ENCODE data around the gene TMEM244. TPM values are rescaled to one million over a fixed set of nuclear protein-coding genes. Genes with fewer than 3 reads are reported as not detected.
"Not testable (repeated sequence)": the region's sequence is repeated elsewhere in the genome, so short reads cannot be mapped to it uniquely, and the experiment has no call there.

The TMEM244 gene
- total and polyA plus RNA-seq, 2 of the 4 experiments (the other 2 are of a cell fraction), result 0.21 to 0.36 TPM

DNA sequence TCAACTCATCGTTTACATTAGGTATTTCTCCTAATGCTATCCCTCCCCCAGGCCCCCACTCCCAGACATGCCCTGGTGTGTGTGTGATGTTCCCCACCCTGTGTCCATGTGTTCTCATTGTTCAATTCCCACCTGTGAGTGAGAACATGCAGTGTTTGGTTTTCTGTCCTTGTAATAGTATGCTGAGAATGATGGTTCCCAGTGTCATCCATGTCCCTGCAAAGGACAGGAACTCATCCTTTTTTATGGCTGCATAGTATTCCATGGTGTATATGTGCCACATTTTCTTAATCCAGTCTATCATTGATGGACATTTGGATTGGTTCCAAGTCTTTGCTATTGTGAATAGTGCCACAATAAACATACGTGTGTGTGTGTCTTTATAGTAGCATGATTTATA lies 54.0 kb downstream of the TMEM244 start:
- CTCF ChIA-PET; H2AK5ac ChIP-seq (ENCODE audit: low read depth, low read length); H3K56ac ChIP-seq (ENCODE audit: extremely low read depth, insufficient read depth, low read length); H4K8ac ChIP-seq (ENCODE audit: low read depth in 2 of 2, low read length in 2 of 2); H2BK20ac ChIP-seq (ENCODE audit: low read depth, low read length); dilution Hi-C loops (cut with HindIII; ENCODE audit: low sequenced_read_pairs, unreplicated experiment); H3K14ac ChIP-seq (replicated peaks; ENCODE audit: low read depth, low read length); H4K5ac ChIP-seq (ENCODE audit: low read depth, low read length); H2BK120ac ChIP-seq (ENCODE audit: low read depth, low read length); H2AFZ ChIP-seq (replicated peaks; ENCODE audit: low read length, poor library complexity); H3K9me3 ChIP-seq (ENCODE audit: control insufficient read depth, insufficient read depth, low read length); H2BK5ac ChIP-seq (ENCODE audit: low read depth, low read length, poor library complexity, severe bottlenecking); in situ Hi-C loops (cut with MboI; ENCODE audit: low sequenced_read_pairs); H3K4ac ChIP-seq (ENCODE audit: low read depth, low read length); H3K18ac ChIP-seq (ENCODE audit: low read depth, low read length); H3K9me1 ChIP-seq (ENCODE audit: insufficient read depth, low read length); H4K91ac ChIP-seq (ENCODE audit: insufficient read depth, low read depth, low read length); ATAC-seq (ENCODE audit: low read depth); H2AK9ac ChIP-seq (replicated peaks; ENCODE audit: low read depth, low read length, poor library complexity); H3K4me3 ChIP-seq (ENCODE audit: insufficient read depth, low read depth, low read length); H4K20me1 ChIP-seq (ENCODE audit: insufficient read depth, low read length); H3K9ac ChIP-seq (ENCODE audit: low read depth, low read length); H2BK15ac ChIP-seq (ENCODE audit: low read depth, low read length); BruUV-seq (replicated peaks); H3K27me3 ChIP-seq (ENCODE audit: control insufficient read depth, insufficient read depth, low read length); H3K23ac ChIP-seq (ENCODE audit: low read depth, low read length); POLR2A ChIA-PET (ENCODE audit: unreplicated experiment); DNase-seq; H3K79me1 ChIP-seq (ENCODE audit: low read depth in 1 of 2, low read length in 2 of 2); H3K27ac ChIP-seq (ENCODE audit: insufficient read depth, low read length); H3K4me1 ChIP-seq (ENCODE audit: control insufficient read depth, insufficient read depth, low read length); H3K4me2 ChIP-seq (ENCODE audit: low read depth, low read length); intact Hi-C loops (cut with micrococcal nuclease); H3K36me3 ChIP-seq (ENCODE audit: control insufficient read depth, insufficient read depth, low read length): not testable (repeated sequence)
- no CpG with 5 or more reads among the region's 2 CpGs for WGBS, 2 experiments (ENCODE audit: extremely low coverage in 2 of 2, insufficient read length in 1 of 2)

DNA sequence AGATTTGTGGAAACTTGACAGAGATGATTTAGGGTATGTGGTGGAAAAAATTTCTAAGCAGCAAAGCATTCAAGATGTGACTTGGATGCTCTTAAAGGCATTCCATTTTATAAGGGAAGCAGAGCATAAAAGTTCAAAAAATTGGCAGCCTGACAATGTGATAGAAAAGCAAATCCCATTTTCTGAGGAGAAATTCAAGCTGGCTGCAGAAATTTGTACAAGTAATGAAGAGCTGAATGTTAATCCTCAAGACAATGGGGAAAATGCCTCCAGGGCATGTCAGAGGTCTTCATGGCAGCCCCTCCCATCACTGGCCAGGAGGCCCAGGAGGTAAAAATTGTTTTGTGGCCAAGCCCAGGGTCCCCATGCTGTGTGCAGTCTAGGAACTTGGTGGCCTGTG lies 58.2 kb downstream of the TMEM244 start:
- H2AK5ac ChIP-seq (ENCODE audit: low read depth, low read length); H3K56ac ChIP-seq (ENCODE audit: extremely low read depth, insufficient read depth, low read length); H3K9me1 ChIP-seq (ENCODE audit: insufficient read depth, low read length); POLR2A ChIA-PET (ENCODE audit: unreplicated experiment); H3K27me3 ChIP-seq (ENCODE audit: control insufficient read depth, insufficient read depth, low read length); H4K5ac ChIP-seq (ENCODE audit: low read depth, low read length); H2AFZ ChIP-seq (replicated peaks; ENCODE audit: low read length, poor library complexity); H3K27ac ChIP-seq (ENCODE audit: insufficient read depth, low read length); H3K4me3 ChIP-seq (ENCODE audit: insufficient read depth, low read depth, low read length); H3K4me2 ChIP-seq (ENCODE audit: low read depth, low read length); H3K4me1 ChIP-seq (ENCODE audit: control insufficient read depth, insufficient read depth, low read length); H4K8ac ChIP-seq (ENCODE audit: low read depth in 2 of 2, low read length in 2 of 2); dilution Hi-C loops (cut with HindIII; ENCODE audit: low sequenced_read_pairs, unreplicated experiment); H2BK120ac ChIP-seq (ENCODE audit: low read depth, low read length); DNase-seq; intact Hi-C loops (cut with micrococcal nuclease); H3K18ac ChIP-seq (ENCODE audit: low read depth, low read length); H3K23ac ChIP-seq (ENCODE audit: low read depth, low read length); H3K14ac ChIP-seq (replicated peaks; ENCODE audit: low read depth, low read length); H3K4ac ChIP-seq (ENCODE audit: low read depth, low read length); in situ Hi-C loops (cut with MboI; ENCODE audit: low sequenced_read_pairs); H4K91ac ChIP-seq (ENCODE audit: insufficient read depth, low read depth, low read length); BruUV-seq (replicated peaks); H3K79me1 ChIP-seq (ENCODE audit: low read depth in 1 of 2, low read length in 2 of 2); H2AK9ac ChIP-seq (replicated peaks; ENCODE audit: low read depth, low read length, poor library complexity); H3K9ac ChIP-seq (ENCODE audit: low read depth, low read length); H3K9me3 ChIP-seq (ENCODE audit: control insufficient read depth, insufficient read depth, low read length); H2BK5ac ChIP-seq (ENCODE audit: low read depth, low read length, poor library complexity, severe bottlenecking); H2BK15ac ChIP-seq (ENCODE audit: low read depth, low read length); H2BK20ac ChIP-seq (ENCODE audit: low read depth, low read length); H3K36me3 ChIP-seq (ENCODE audit: control insufficient read depth, insufficient read depth, low read length); ATAC-seq (ENCODE audit: low read depth); H4K20me1 ChIP-seq (ENCODE audit: insufficient read depth, low read length): not testable (repeated sequence)
- CTCF ChIA-PET, result interaction anchor here (1.2 kb wide), 1 partner anchor 27 kb away, joined by 3 read pairs; no protein-coding TSS in a partner anchor

Measured in IMR-90 (cell line).